SU-DHL-6 (cell line): ENCODE measurements around the gene LRRC34.

Experiments used
- H2AFZ ChIP-seq: fragments of 200-600 bp; sonication (generic); 2 replicates; pipeline ENCODE4 v1.6.1; 2014; ENCODE audit warnings: low read depth, mild to moderate bottlenecking, moderate library complexity, mixed read lengths, antibody characterized with exemption, low read length; ENCODE audit not compliant: severe bottlenecking
- H3F3A ChIP-seq: fragments of 200-600 bp; shearing (Covaris generic); 2 replicates; pipeline ENCODE4 v1.6.0; 2016; ENCODE audit warnings: antibody characterized with exemption, mild to moderate bottlenecking; ENCODE audit not compliant: insufficient read depth
- H3K27ac ChIP-seq: fragments of 200-600 bp; sonication (generic); 2 replicates; pipeline ENCODE4 v1.5.1; 2016; ENCODE audit warnings: low read depth, mild to moderate bottlenecking, low read length, moderate library complexity, mixed read lengths
- H3K27me3 ChIP-seq: fragments of 200-600 bp; sonication (generic), shearing (Covaris generic); 2 replicates; pipeline ENCODE4 v1.6.0; 2014; ENCODE audit warnings: mild to moderate bottlenecking, low read length
- H3K36me3 ChIP-seq: fragments of 200-600 bp; sonication (generic); 2 replicates; pipeline ENCODE4 v1.6.1; 2014; ENCODE audit warnings: mild to moderate bottlenecking, low read length, mixed read lengths
- H3K4me2 ChIP-seq: fragments of 300-600, 200-600 bp; shearing (Covaris generic), sonication (generic); 2 replicates; pipeline ENCODE4 v1.6.0; 2014; ENCODE audit warnings: low read length, low read depth, mild to moderate bottlenecking; ENCODE audit not compliant: poor library complexity, severe bottlenecking
- H3K4me3 ChIP-seq: fragments of 200-600 bp; sonication (generic); 2 replicates; pipeline ENCODE4 v1.5.1; 2014; ENCODE audit warnings: antibody characterized with exemption, low read length, mild to moderate bottlenecking, mixed read lengths; ENCODE audit not compliant: insufficient read depth, poor library complexity, severe bottlenecking
- H3K79me2 ChIP-seq: fragments of 200-600 bp; sonication (generic); 2 replicates; pipeline ENCODE4 v1.6.1; 2014; ENCODE audit warnings: mild to moderate bottlenecking, low read length, moderate library complexity; ENCODE audit not compliant: insufficient read depth
- H3K9ac ChIP-seq: fragments of 200-600 bp; sonication (generic); 2 replicates; pipeline ENCODE4 v1.7.0; 2014; ENCODE audit warnings: mild to moderate bottlenecking, low read length
- H3K9me2 ChIP-seq: fragments of 200-600 bp; sonication (generic); replicated peaks from 2 replicates; pipeline ENCODE4 v1.6.1; 2014; ENCODE audit warnings: low read length; ENCODE audit not compliant: insufficient read depth
- H3K9me3 ChIP-seq: fragments of 200-600 bp; sonication (generic); 2 replicates; pipeline ENCODE4 v1.6.1; 2014; ENCODE audit warnings: low read length, mixed read lengths; ENCODE audit not compliant: insufficient read depth
- H4K20me1 ChIP-seq: fragments of 200-600 bp; sonication (generic); 2 replicates; pipeline ENCODE4 v1.6.1; 2014; ENCODE audit warnings: low read depth, mild to moderate bottlenecking, antibody characterized with exemption, low read length, moderate library complexity, mixed read lengths
- CTCF ChIP-seq: fragments of 200-600 bp; sonication (generic); IDR thresholded peaks from one replicate; pipeline ENCODE4 v1.5.1; 2017; ENCODE audit warnings: antibody characterized with exemption, mild to moderate bottlenecking, low read length, moderate library complexity; ENCODE audit not compliant: insufficient read depth, poor library complexity, severe bottlenecking
- EZH2phosphoT487 ChIP-seq: fragments of 200-600 bp; sonication (generic), shearing (Covaris generic); conservative IDR thresholded peaks from 2 replicates; pipeline ENCODE4 v1.6.1; 2018; ENCODE audit warnings: mild to moderate bottlenecking, antibody characterized with exemption, low read length, moderate library complexity, mixed read lengths

Gene LRRC34

GRCh38 chr3:169772897-169773816, 39.5 kb downstream of the LRRC34 start, which contains the start of gene MYNN:
MYNN (plus strand) TSS chr3:169773396; CDS start chr3:169774296, 900 bp downstream.
- Histone ChIP-seq H2AFZ (peak within 1 kb of the TSS; percentile 75), H3K9me2 (no peaks in the 10 kb centered on the region), H3K4me3 (peak within 1 kb of the TSS; percentile 86), H3K9ac (peak within 1 kb of the TSS; percentile 85), H3K27ac (peak within 1 kb of the TSS; percentile 94), H3F3A (peaks cover 21% of the 10 kb centered on the region), H4K20me1 (no peaks in the 10 kb centered on the region), H3K36me3 (peaks cover 16% of the 10 kb centered on the region), H3K9me3 (no peaks in the 10 kb centered on the region), H3K27me3 (no peaks in the 10 kb centered on the region), H3K4me2 (peak within 1 kb of the TSS; percentile 96), H3K79me2 (peaks cover 41% of the 10 kb centered on the region)
- no peak for TF ChIP-seq CTCF
- no peak for TF ChIP-seq EZH2phosphoT487

- Histone ChIP-seq H3K36me3 (peaks cover 15% of the 10 kb centered on the region), H3K4me2 (peak overlapping the region; percentile 96), H3K27me3 (no peaks in the 10 kb centered on the region), H2AFZ (peak overlapping the region; percentile 75), H3K4me3 (peak overlapping the region; percentile 86), H3K9me2 (no peaks in the 10 kb centered on the region), H3K9ac (peak overlapping the region; percentile 85), H3K9me3 (no peaks in the 10 kb centered on the region), H3K79me2 (peaks cover 39% of the 10 kb centered on the region), H4K20me1 (no peaks in the 10 kb centered on the region), H3K27ac (peak overlapping the region; percentile 94), H3F3A (peaks cover 29% of the 10 kb centered on the region)
- TF ChIP-seq CTCF: no peak
- no peak for TF ChIP-seq EZH2phosphoT487
Measured at GRCh38 chr3:169772305-169772896, 40.3 kb downstream of the LRRC34 start.

GRCh38 chr3:169771497-169772304, 41.0 kb downstream of the LRRC34 start:
- peak overlapping the region; percentile 86 for H3K4me3 ChIP-seq
- H3K79me2 ChIP-seq: peaks cover 32% of the 10 kb centered on the region
- peak overlapping the region; percentile 85 for H3K9ac ChIP-seq
- H3K27ac ChIP-seq: peak overlapping the region; percentile 94
- H4K20me1 ChIP-seq: no peaks in the 10 kb centered on the region
- no peaks in the 10 kb centered on the region for H3K9me3 ChIP-seq
- TF ChIP-seq EZH2phosphoT487 (no peak), CTCF (no peak)
- peak overlapping the region; percentile 96 for H3K4me2 ChIP-seq
- H3K27me3 ChIP-seq: no peaks in the 10 kb centered on the region
- peaks cover 15% of the 10 kb centered on the region for H3K36me3 ChIP-seq
- no peaks in the 10 kb centered on the region for H3K9me2 ChIP-seq
- H2AFZ ChIP-seq: peak overlapping the region; percentile 99
- H3F3A ChIP-seq: peaks cover 35% of the 10 kb centered on the region
